H1 (cell line): ENCODE measurements around the gene NR3C2. TPM values are rescaled to one million over a fixed set of nuclear protein-coding genes. Genes with fewer than 3 reads are reported as not detected.

Experiments
- CTCF ChIA-PET: fragments of 300-600 bp; sonication (Branson Sonifier 250); formaldehyde crosslinking; loops from one replicate; lab custom pipeline; 2021; ENCODE audit not compliant: partially characterized antibody; lab: Charles Lee
- POLR2A ChIA-PET: fragments of 300-600 bp; sonication (Branson Sonifier 250); formaldehyde crosslinking; loops from one replicate; lab custom pipeline; 2021; ENCODE audit warnings: inconsistent platforms; ENCODE audit not compliant: partially characterized antibody; lab: Charles Lee
- DNase-seq, 2 experiments: peaks; one replicate each; pipeline versions ENCODE4 v3.0.0 to v3.0.0-alpha.2; 2010 to 2022; ENCODE audit warnings: low spot score in 2 of 2, low read depth in 1 of 2, mixed read lengths in 1 of 2
- FAIRE-seq: peaks from 2 replicates; lab custom pipeline; 2011; peaks lifted over from hg19 to GRCh38; lab: Jason Lieb, UNC
- H2AFZ ChIP-seq: 2 replicates; pipeline ENCODE4 v1.8.1; 2012; ENCODE audit warnings: low read length, inconsistent platforms
- H2AK5ac ChIP-seq: 2 replicates; pipeline ENCODE4 v1.6.1; 2013; ENCODE audit warnings: low read depth, low read length
- H2BK120ac ChIP-seq: replicated peaks from 2 replicates; pipeline ENCODE3; 2013; ENCODE audit warnings: low read depth, low read length, inconsistent platforms
- H2BK12ac ChIP-seq: 2 replicates; pipeline ENCODE4 v1.6.1; 2013; ENCODE audit warnings: low read depth, low read length
- H2BK15ac ChIP-seq: 2 replicates; pipeline ENCODE4 v1.6.1; 2013; ENCODE audit warnings: low read length
- H2BK20ac ChIP-seq: 2 replicates; pipeline ENCODE4 v1.6.1; 2013; ENCODE audit warnings: low read length
- H2BK5ac ChIP-seq: 2 replicates; pipeline ENCODE4 v1.6.1; 2013; ENCODE audit warnings: low read depth, low read length
- H3K14ac ChIP-seq: 2 replicates; pipeline ENCODE4 v1.6.1; 2013; ENCODE audit warnings: inconsistent platforms; ENCODE audit not compliant: insufficient read length
- H3K18ac ChIP-seq: 2 replicates; pipeline ENCODE4 v1.6.1; 2013; ENCODE audit warnings: low read length; ENCODE audit errors: extremely low read depth
- H3K23ac ChIP-seq: 2 replicates; pipeline ENCODE4 v1.6.1; 2013; ENCODE audit warnings: inconsistent platforms; ENCODE audit not compliant: insufficient read length
- H3K23me2 ChIP-seq: 2 replicates; pipeline ENCODE4 v1.6.1; 2013; ENCODE audit warnings: low read depth, low read length
- H3K27ac ChIP-seq: 2 replicates; pipeline ENCODE4 v1.6.1; 2011; ENCODE audit warnings: low read depth, low read length, inconsistent platforms
- H3K27me3 ChIP-seq, 4 experiments: replicated peaks in 1 of 4; 1 replicate in 1 of 4; 2 replicates in 3 of 4; pipeline versions ENCODE4 v1.6.1 to v1.8.1; 2011 to 2013; ENCODE audit warnings: low read length in 3 of 4, mild to moderate bottlenecking in 3 of 4, inconsistent platforms in 2 of 4, mixed read lengths in 2 of 4, moderate library complexity in 1 of 4; ENCODE audit not compliant: control insufficient read depth in 3 of 4, insufficient read depth in 3 of 4; ENCODE audit errors: extremely low read depth in 1 of 4
- H3K36me3 ChIP-seq, 4 experiments: 2 replicates each; pipeline versions ENCODE4 v1.6.1 to v1.8.1; 2011 to 2013; ENCODE audit warnings: mild to moderate bottlenecking in 4 of 4, low read length in 3 of 4, moderate library complexity in 2 of 4, control low read depth in 1 of 4, inconsistent platforms in 1 of 4; ENCODE audit not compliant: insufficient read depth in 4 of 4, control insufficient read depth in 2 of 4
- H3K4ac ChIP-seq: replicated peaks from 2 replicates; pipeline ENCODE3; 2013; ENCODE audit warnings: low read length, low read depth, mixed read lengths, inconsistent platforms; ENCODE audit not compliant: insufficient read length
- H3K4me1 ChIP-seq, 4 experiments: replicated peaks in 1 of 4; 1 replicate in 1 of 4; 2 replicates in 3 of 4; pipeline versions ENCODE4 v1.6.1 to v1.8.1; 2011 to 2013; ENCODE audit warnings: low read length in 3 of 4, inconsistent platforms in 2 of 4, mixed read lengths in 1 of 4; ENCODE audit not compliant: insufficient read depth in 4 of 4, control insufficient read depth in 3 of 4
- H3K4me2 ChIP-seq, 2 experiments: 2 replicates each; pipeline versions ENCODE4 v1.6.1 to v1.8.1; 2011 to 2013; ENCODE audit warnings: low read depth in 2 of 2, low read length in 2 of 2, control low read depth in 1 of 2, inconsistent platforms in 1 of 2, mild to moderate bottlenecking in 1 of 2; ENCODE audit not compliant: insufficient read depth in 1 of 2
- H3K4me3 ChIP-seq, 4 experiments: fragments of 200-600, 300-600 bp in 1 of 4; sonication (generic), shearing (Covaris generic), sonication (Bioruptor Twin) in 1 of 4; 2 replicates each; pipeline versions ENCODE4 v1.5.1 to v1.8.1; 2011 to 2016; ENCODE audit warnings: low read length in 4 of 4, low read depth in 3 of 4, control low read depth in 2 of 4, inconsistent platforms in 2 of 4, mild to moderate bottlenecking in 2 of 4, mixed read lengths in 1 of 4, moderate library complexity in 1 of 4; ENCODE audit not compliant: insufficient read depth in 2 of 4; ENCODE audit errors: extremely low read depth in 1 of 4
- H3K56ac ChIP-seq: replicated peaks from 2 replicates; pipeline ENCODE3; 2013; ENCODE audit warnings: low read depth, mild to moderate bottlenecking, mixed read lengths, low read length, inconsistent platforms; ENCODE audit not compliant: insufficient read length
- H3K79me1 ChIP-seq: 2 replicates; pipeline ENCODE4 v1.6.1; 2013; ENCODE audit warnings: low read depth, low read length, control low read depth
- H3K79me2 ChIP-seq, 2 experiments: 2 replicates each; pipeline versions ENCODE4 v1.6.1 to v1.8.1; 2012 to 2013; ENCODE audit warnings: low read length in 2 of 2, mild to moderate bottlenecking in 2 of 2, inconsistent platforms in 1 of 2; ENCODE audit not compliant: insufficient read depth in 2 of 2, control insufficient read depth in 1 of 2
- H3K9ac ChIP-seq, 4 experiments: replicated peaks in 1 of 4; 1 replicate in 1 of 4; 2 replicates in 3 of 4; pipeline versions ENCODE4 v1.6.1 to v1.8.1; 2011 to 2013; ENCODE audit warnings: low read depth in 3 of 4, low read length in 3 of 4, control low read depth in 2 of 4, mild to moderate bottlenecking in 2 of 4, moderate library complexity in 2 of 4, inconsistent platforms in 1 of 4; ENCODE audit errors: extremely low read depth in 1 of 4
- H3K9me3 ChIP-seq, 2 experiments: 2 replicates each; pipeline versions ENCODE4 v1.6.1 to v1.8.1; 2012 to 2013; ENCODE audit warnings: mild to moderate bottlenecking in 2 of 2, moderate library complexity in 2 of 2, control low read depth in 1 of 2, inconsistent platforms in 1 of 2, low read depth in 1 of 2, low read length in 1 of 2, mixed read lengths in 1 of 2; ENCODE audit not compliant: insufficient read depth in 2 of 2
- H4K20me1 ChIP-seq, 2 experiments: replicated peaks in 1 of 2; 2 replicates each; pipeline versions ENCODE3 to v1.8.1; 2011 to 2013; ENCODE audit warnings: inconsistent platforms in 2 of 2, low read length in 2 of 2, mild to moderate bottlenecking in 1 of 2; ENCODE audit not compliant: insufficient read depth in 2 of 2, control insufficient read depth in 1 of 2
- H4K5ac ChIP-seq: 2 replicates; pipeline ENCODE4 v1.6.1; 2013; ENCODE audit warnings: low read length, low read depth, mixed read lengths, inconsistent platforms; ENCODE audit not compliant: insufficient read length
- H4K8ac ChIP-seq: 2 replicates; pipeline ENCODE4 v1.8.0; 2013; ENCODE audit warnings: mild to moderate bottlenecking, moderate library complexity, low read length, inconsistent platforms; ENCODE audit not compliant: insufficient read depth; ENCODE audit errors: extremely low read depth
- H4K91ac ChIP-seq: replicated peaks from 2 replicates; pipeline ENCODE3; 2013; ENCODE audit warnings: low read length, mixed read lengths, inconsistent platforms; ENCODE audit not compliant: insufficient read length
- RAD21 ChIP-seq, 2 experiments: IDR thresholded peaks in 1 of 2; conservative IDR thresholded peaks in 1 of 2; 2 replicates each; pipeline ENCODE4 v1.6.1; 2011; ENCODE audit warnings: low read depth in 2 of 2, low read length in 2 of 2, improper control_type of control experiment in 1 of 2, inconsistent platforms in 1 of 2, mild to moderate bottlenecking in 1 of 2, moderate library complexity in 1 of 2
- RFX5 ChIP-seq: IDR thresholded peaks from 2 replicates; pipeline ENCODE4 v1.6.1; 2011; ENCODE audit warnings: low read depth, low read length, improper control_type of control experiment, borderline replicate concordance
- WGBS, 2 experiments: shearing (Covaris generic) in 1 of 2; methylation state at CpG; one replicate each; pipeline versions ENCODE4 v1.1.6 to v1.1.7; 2013 to 2015; ENCODE audit warnings: low lambda C conversion rate in 2 of 2, mixed read lengths in 2 of 2, inconsistent platforms in 1 of 2, low coverage in 1 of 2, missing lambda C conversion rate in 1 of 2; ENCODE audit not compliant: insufficient replicate concordance in 2 of 2, insufficient coverage in 1 of 2, insufficient read length in 1 of 2; ENCODE audit errors: extremely low coverage in 1 of 2, missing lambda C conversion rate in 1 of 2; 5-methylcytosine and 5-hydroxymethylcytosine counted together
- polyA plus RNA-seq, 7 experiments: library from polyadenylated mRNA; depleted of rRNA in 3 of 7; stranded (reverse) in 5 of 7; unstranded in 2 of 7; fragments of >200 nt in 5 of 7; fragments of 200-250 nt in 2 of 7; gene quantifications; 1 replicate in 5 of 7; 2 replicates in 1 of 7; 4 replicates in 1 of 7; pipeline versions ENCODE4 v1.2.1 to v1.2.3, GENCODE V29; 2011 to 2013; ENCODE audit warnings: missing spikeins in 2 of 7, mixed read lengths in 2 of 7
- total RNA-seq: library from RNA; stranded (reverse); fragmentation: NEBNext Ultra II Directional; extraction: Animal tissue kit (Norgen Biotek cat#: 25700); gene quantifications from 2 replicates; pipeline ENCODE4 v1.2.1, GENCODE V29; 2021

Gene NR3C2
- total and polyA plus RNA-seq, 2 of the 8 experiments (the other 6 are each of a cell fraction or from before 2014, with no cell fraction given), result 0.80 to 3.9 TPM

- Histone ChIP-seq H2AK5ac (no peak overlapping the region), H3K79me1 (no peaks in the 10 kb centered on the region), H3K23ac (no peak overlapping the region), H4K8ac (no peak overlapping the region), H3K27ac (no peak overlapping the region), H4K20me1 (no peaks in the 10 kb centered on the region), H3K14ac (no peak overlapping the region), H3K4ac (no peak overlapping the region), H2BK5ac (no peak overlapping the region), H3K9me3 (no peaks in the 10 kb centered on the region), H2BK12ac (no peak overlapping the region), H4K91ac (no peak overlapping the region), H2AFZ (0 out of 2 replicates have a peak overlapping the region, but pooled peaks have one; percentile 5), H3K4me2 (no peak overlapping the region), H3K4me1 (no peaks in the 10 kb centered on the region), H3K56ac (no peak overlapping the region), H4K5ac (no peak overlapping the region), H3K79me2 (no peaks in the 10 kb centered on the region), H2BK20ac (no peak overlapping the region), H2BK15ac (no peak overlapping the region), H2BK120ac (no peak overlapping the region), H3K23me2 (no peaks in the 10 kb centered on the region), H3K9ac (no peak overlapping the region), H3K36me3 (no peaks in the 10 kb centered on the region), H3K27me3 (no peaks in the 10 kb centered on the region), H3K4me3 (no peak overlapping the region), H3K18ac (no peak overlapping the region)
- FAIRE-seq (no peak), DNase-seq (no peak)
- WGBS, 2 experiments, result 87% methylated on average over 4 of the region's 4 CpGs; no CpG with 5 or more reads in 1 of the 2 experiments
- ChIA-PET CTCF (interaction anchor here (0.8 to 0.9 kb wide), 2 partner anchors 13 to 216 kb away, joined by 3 read pairs; no protein-coding TSS in a partner anchor), POLR2A (no interaction called here)
- TF ChIP-seq RAD21 (IDR thresholded peaks at IDR 0.05 in 1 of 2, conservative IDR thresholded peaks at IDR 0.05 in 1 of 2; ENCODE audit: low read depth in 2 of 2, low read length in 2 of 2) (peak; percentile 36 to 47), RFX5 (no peak)
These were observed 289.2 kb downstream of the NR3C2 start for GRCh38 chr4:148152868-148153625.
